Fibroblast of lung (primary cell): ENCODE measurements around the gene TPD52L1.

Experiments used
- EZH2 ChIP-seq: IDR thresholded peaks from 2 replicates; pipeline ENCODE4 v1.5.1; 2012; ENCODE audit warnings: low read length, control low read depth, mild to moderate bottlenecking; ENCODE audit errors: missing control alignments
- TF ChIP-seq, protein P1 (sequence below), 2 donors: IDR thresholded peaks in 1 of 2; conservative IDR thresholded peaks in 1 of 2; 1 replicate in 1 of 2; 2 replicates in 1 of 2; pipeline ENCODE4 v1.5.1; 2011 to 2012; ENCODE audit warnings: low read length in 2 of 2, control low read depth in 1 of 2, inconsistent platforms in 1 of 2, low read depth in 1 of 2, mild to moderate bottlenecking in 1 of 2

GRCh38 chr6:125232466-125232865, 78.9 kb downstream of the TPD52L1 start:
- TF ChIP-seq, protein P1, sequence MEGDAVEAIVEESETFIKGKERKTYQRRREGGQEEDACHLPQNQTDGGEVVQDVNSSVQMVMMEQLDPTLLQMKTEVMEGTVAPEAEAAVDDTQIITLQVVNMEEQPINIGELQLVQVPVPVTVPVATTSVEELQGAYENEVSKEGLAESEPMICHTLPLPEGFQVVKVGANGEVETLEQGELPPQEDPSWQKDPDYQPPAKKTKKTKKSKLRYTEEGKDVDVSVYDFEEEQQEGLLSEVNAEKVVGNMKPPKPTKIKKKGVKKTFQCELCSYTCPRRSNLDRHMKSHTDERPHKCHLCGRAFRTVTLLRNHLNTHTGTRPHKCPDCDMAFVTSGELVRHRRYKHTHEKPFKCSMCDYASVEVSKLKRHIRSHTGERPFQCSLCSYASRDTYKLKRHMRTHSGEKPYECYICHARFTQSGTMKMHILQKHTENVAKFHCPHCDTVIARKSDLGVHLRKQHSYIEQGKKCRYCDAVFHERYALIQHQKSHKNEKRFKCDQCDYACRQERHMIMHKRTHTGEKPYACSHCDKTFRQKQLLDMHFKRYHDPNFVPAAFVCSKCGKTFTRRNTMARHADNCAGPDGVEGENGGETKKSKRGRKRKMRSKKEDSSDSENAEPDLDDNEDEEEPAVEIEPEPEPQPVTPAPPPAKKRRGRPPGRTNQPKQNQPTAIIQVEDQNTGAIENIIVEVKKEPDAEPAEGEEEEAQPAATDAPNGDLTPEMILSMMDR (conservative IDR thresholded peaks at IDR 0.05 in 1 of 2, IDR thresholded peaks at IDR 0.05 in 1 of 2; ENCODE audit: low read depth in 1 of 2, low read length in 2 of 2) = no peak
- TF ChIP-seq EZH2 = no peak
